ENCODE data around the gene DDX25. TPM values are rescaled to one million over a fixed set of nuclear protein-coding genes. Genes with fewer than 3 reads are reported as not detected.

DDX25 gene
- total RNA-seq, 1 donor = not detected

GRCh38 chr11:125940145-125940544 lies 35.8 kb downstream of the DDX25 start:
- Histone ChIP-seq H3K4me2 (ENCODE audit: insufficient read depth, low read length) (no peak overlapping the region), H3K27me3 (ENCODE audit: insufficient read depth, low read length) (peaks cover 5% of the 10 kb centered on the region), H2AFZ (ENCODE audit: low read length) (no peak overlapping the region), H3K4me1 (ENCODE audit: insufficient read depth, low read length) (peaks cover 8% of the 10 kb centered on the region), H3K79me2 (ENCODE audit: insufficient read depth, low read length) (no peaks in the 10 kb centered on the region), H3K4me3 (ENCODE audit: insufficient read depth, low read length) (no peak overlapping the region), H3K27ac (ENCODE audit: low read depth, low read length) (no peak overlapping the region), H3K9me3 (ENCODE audit: low read depth, low read length) (no peaks in the 10 kb centered on the region), H4K20me1 (ENCODE audit: insufficient read depth, low read length) (no peaks in the 10 kb centered on the region), H3K36me3 (ENCODE audit: insufficient read depth, low read length) (no peaks in the 10 kb centered on the region)
- TF ChIP-seq, protein P1, sequence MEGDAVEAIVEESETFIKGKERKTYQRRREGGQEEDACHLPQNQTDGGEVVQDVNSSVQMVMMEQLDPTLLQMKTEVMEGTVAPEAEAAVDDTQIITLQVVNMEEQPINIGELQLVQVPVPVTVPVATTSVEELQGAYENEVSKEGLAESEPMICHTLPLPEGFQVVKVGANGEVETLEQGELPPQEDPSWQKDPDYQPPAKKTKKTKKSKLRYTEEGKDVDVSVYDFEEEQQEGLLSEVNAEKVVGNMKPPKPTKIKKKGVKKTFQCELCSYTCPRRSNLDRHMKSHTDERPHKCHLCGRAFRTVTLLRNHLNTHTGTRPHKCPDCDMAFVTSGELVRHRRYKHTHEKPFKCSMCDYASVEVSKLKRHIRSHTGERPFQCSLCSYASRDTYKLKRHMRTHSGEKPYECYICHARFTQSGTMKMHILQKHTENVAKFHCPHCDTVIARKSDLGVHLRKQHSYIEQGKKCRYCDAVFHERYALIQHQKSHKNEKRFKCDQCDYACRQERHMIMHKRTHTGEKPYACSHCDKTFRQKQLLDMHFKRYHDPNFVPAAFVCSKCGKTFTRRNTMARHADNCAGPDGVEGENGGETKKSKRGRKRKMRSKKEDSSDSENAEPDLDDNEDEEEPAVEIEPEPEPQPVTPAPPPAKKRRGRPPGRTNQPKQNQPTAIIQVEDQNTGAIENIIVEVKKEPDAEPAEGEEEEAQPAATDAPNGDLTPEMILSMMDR (IDR thresholded peaks at IDR 0.05; ENCODE audit: extremely low read depth, low read depth, low read length) = no peak
- no peak for DNase-seq (ENCODE audit: insufficient read length, low spot score, missing footprints)

GRCh38 chr11:125941267-125941618 lies 36.9 kb downstream of the DDX25 start:
- H2AFZ ChIP-seq (ENCODE audit: low read length) = no peak overlapping the region
- no peaks in the 10 kb centered on the region for H3K36me3 ChIP-seq (ENCODE audit: insufficient read depth, low read length)

GRCh38 chr11:125941619-125942611 lies 37.6 kb downstream of the DDX25 start:
- Histone ChIP-seq H3K4me3 (ENCODE audit: insufficient read depth, low read length) (no peak overlapping the region), H3K27me3 (ENCODE audit: insufficient read depth, low read length) (peaks cover 3% of the 10 kb centered on the region), H3K79me2 (ENCODE audit: insufficient read depth, low read length) (no peaks in the 10 kb centered on the region), H2AFZ (ENCODE audit: low read length) (peak overlapping the region; percentile 84), H4K20me1 (ENCODE audit: insufficient read depth, low read length) (no peaks in the 10 kb centered on the region), H3K4me1 (ENCODE audit: insufficient read depth, low read length) (peaks cover 8% of the 10 kb centered on the region), H3K4me2 (ENCODE audit: insufficient read depth, low read length) (peak overlapping the region; percentile 78), H3K9me3 (ENCODE audit: low read depth, low read length) (no peaks in the 10 kb centered on the region), H3K36me3 (ENCODE audit: insufficient read depth, low read length) (no peaks in the 10 kb centered on the region), H3K27ac (ENCODE audit: low read depth, low read length) (no peak overlapping the region)
- DNase-seq (ENCODE audit: insufficient read length, low spot score, missing footprints) = peak; percentile 92
- TF ChIP-seq, protein P1 (IDR thresholded peaks at IDR 0.05; ENCODE audit: extremely low read depth, low read depth, low read length) = peak; percentile 75

More at GRCh38 chr11:125941267-125941618, 36.9 kb downstream of the DDX25 start:
- Histone ChIP-seq H3K27me3 (ENCODE audit: insufficient read depth, low read length) (peaks cover 5% of the 10 kb centered on the region), H3K9me3 (ENCODE audit: low read depth, low read length) (no peaks in the 10 kb centered on the region), H3K4me1 (ENCODE audit: insufficient read depth, low read length) (peaks cover 8% of the 10 kb centered on the region), H3K79me2 (ENCODE audit: insufficient read depth, low read length) (no peaks in the 10 kb centered on the region), H3K4me3 (ENCODE audit: insufficient read depth, low read length) (no peak overlapping the region), H3K27ac (ENCODE audit: low read depth, low read length) (no peak overlapping the region), H3K4me2 (ENCODE audit: insufficient read depth, low read length) (no peak overlapping the region), H4K20me1 (ENCODE audit: insufficient read depth, low read length) (no peaks in the 10 kb centered on the region)
- TF ChIP-seq, protein P1 (IDR thresholded peaks at IDR 0.05; ENCODE audit: extremely low read depth, low read depth, low read length) = no peak
- no peak for DNase-seq (ENCODE audit: insufficient read length, low spot score, missing footprints)

DNA sequence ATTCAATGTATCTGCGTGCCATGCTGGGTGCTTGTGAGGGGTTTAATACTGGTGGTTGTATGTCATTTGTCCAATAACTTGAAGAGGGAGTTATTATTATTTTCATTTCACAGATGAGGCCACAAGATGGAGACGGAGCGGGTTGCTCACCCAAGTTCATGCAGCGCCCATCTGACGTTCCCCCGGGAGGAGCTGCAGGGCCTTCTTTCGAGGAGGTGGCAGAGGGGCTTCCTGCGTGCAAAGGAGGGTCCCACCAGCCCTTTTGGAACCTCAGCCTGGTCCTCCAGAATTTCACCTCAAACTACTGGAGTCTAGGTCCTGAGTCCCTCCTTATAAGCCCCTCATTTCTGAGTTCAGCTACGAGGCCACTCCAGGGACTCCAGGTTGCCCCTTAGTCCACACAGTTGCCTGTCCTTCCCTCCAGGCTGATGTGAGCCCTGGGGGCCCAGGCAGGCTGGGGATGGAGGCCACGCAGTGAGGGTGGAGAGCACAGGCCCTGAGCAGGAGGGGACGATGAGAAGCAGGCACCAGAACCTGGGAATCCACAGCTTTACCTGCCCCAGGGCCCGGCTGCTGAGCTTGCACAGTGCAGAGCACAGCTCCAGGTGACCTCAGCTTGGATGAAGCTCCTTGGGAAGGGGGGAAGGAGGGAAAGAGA lies 38.6 kb downstream of the DDX25 start:
- Histone ChIP-seq H3K4me1 (ENCODE audit: insufficient read depth, low read length) (peaks cover 8% of the 10 kb centered on the region), H3K79me2 (ENCODE audit: insufficient read depth, low read length) (no peaks in the 10 kb centered on the region), H3K27ac (ENCODE audit: low read depth, low read length) (no peak overlapping the region), H3K4me3 (ENCODE audit: insufficient read depth, low read length) (no peak overlapping the region), H3K36me3 (ENCODE audit: insufficient read depth, low read length) (no peaks in the 10 kb centered on the region), H2AFZ (ENCODE audit: low read length) (no peak overlapping the region), H3K27me3 (ENCODE audit: insufficient read depth, low read length) (peaks cover 3% of the 10 kb centered on the region), H3K4me2 (ENCODE audit: insufficient read depth, low read length) (peak overlapping the region; percentile 78), H3K9me3 (ENCODE audit: low read depth, low read length) (no peaks in the 10 kb centered on the region), H4K20me1 (ENCODE audit: insufficient read depth, low read length) (no peaks in the 10 kb centered on the region)
- peak; percentile 66 for DNase-seq (ENCODE audit: insufficient read length, low spot score, missing footprints)
- TF ChIP-seq, protein P1 (IDR thresholded peaks at IDR 0.05; ENCODE audit: extremely low read depth, low read depth, low read length) = no peak

Data from osteoblast (primary cell).